Endothelial cell of umbilical vein (primary cell): ENCODE data around the gene TMEM209. TPM values are rescaled to one million over a fixed set of nuclear protein-coding genes. Genes with fewer than 3 reads are reported as not detected.

ENCODE experiments used
- BruUV-seq: library from RNA; stranded (reverse); fragments of 400-500 nt; replicated peaks from 2 replicates; lab custom pipeline; 2021; lab: Mats Ljungman, UMichigan
- CTCF ChIA-PET: fragments of 300-600, 350-600 bp; sonication (Branson Sonifier 250); formaldehyde crosslinking; loops from one replicate; lab custom pipeline; 2021; ENCODE audit warnings: antibody characterized with exemption, inconsistent platforms; lab: Charles Lee
- POLR2A ChIA-PET: fragments of 300-600, 350-600 bp; sonication (Branson Sonifier 250); formaldehyde crosslinking; loops from one replicate; lab custom pipeline; 2021; ENCODE audit warnings: antibody characterized with exemption, inconsistent platforms; lab: Charles Lee
- DNase-seq: peaks from one replicate; pipeline ENCODE4 v3.0.0-alpha.2; 2011; ENCODE audit warnings: low read depth, low spot score
- FAIRE-seq: peaks from 2 replicates; lab custom pipeline; 2011; peaks lifted over from hg19 to GRCh38; lab: Jason Lieb, UNC
- H2AFZ ChIP-seq: 2 replicates; pipeline ENCODE4 v1.6.0; 2012; ENCODE audit warnings: low read depth, low read length, control low read depth, inconsistent platforms
- H3K27ac ChIP-seq: 2 replicates; pipeline ENCODE4 v1.5.1; 2011; ENCODE audit warnings: low read depth, mild to moderate bottlenecking, control low read depth, low read length, moderate library complexity; ENCODE audit not compliant: insufficient read depth
- H3K27me3 ChIP-seq, 2 experiments: 2 replicates each; pipeline versions ENCODE4 v1.6.0 to v1.6.1; 2011; ENCODE audit warnings: low read length in 2 of 2, mixed read lengths in 1 of 2; ENCODE audit not compliant: control insufficient read depth in 2 of 2, insufficient read depth in 2 of 2
- H3K36me3 ChIP-seq, 2 experiments: 2 replicates in 1 of 2; 3 replicates in 1 of 2; pipeline ENCODE4 v1.5.1; 2011; ENCODE audit warnings: low read length in 2 of 2, mild to moderate bottlenecking in 1 of 2, moderate library complexity in 1 of 2; ENCODE audit not compliant: control insufficient read depth in 2 of 2, insufficient read depth in 2 of 2; ENCODE audit errors: extremely low read depth in 1 of 2
- H3K4me1 ChIP-seq: 3 replicates; pipeline ENCODE4 v1.5.1; 2011; ENCODE audit warnings: mild to moderate bottlenecking, low read length; ENCODE audit not compliant: control insufficient read depth, insufficient read depth; ENCODE audit errors: extremely low read depth
- H3K4me2 ChIP-seq: 2 replicates; pipeline ENCODE4 v1.6.1; 2011; ENCODE audit warnings: low read length, control low read depth, mixed read lengths; ENCODE audit not compliant: insufficient read depth
- H3K4me3 ChIP-seq, 3 experiments: fragments of 200-600 bp in 1 of 3; sonication (generic), shearing (Covaris generic) in 1 of 3; replicated peaks in 1 of 3; 2 replicates each; pipeline ENCODE4 v1.5.1; 2011 to 2016; ENCODE audit warnings: control low read depth in 3 of 3, low read length in 3 of 3, mild to moderate bottlenecking in 2 of 3, inconsistent platforms in 1 of 3, low read depth in 1 of 3, moderate library complexity in 1 of 3; ENCODE audit not compliant: insufficient read depth in 1 of 3
- H3K79me2 ChIP-seq: 2 replicates; pipeline ENCODE4 v1.6.0; 2012; ENCODE audit warnings: low read length, inconsistent platforms; ENCODE audit not compliant: control insufficient read depth, insufficient read depth
- H3K9ac ChIP-seq: replicated peaks from 2 replicates; pipeline ENCODE3; 2011; ENCODE audit warnings: low read length, control low read depth; ENCODE audit not compliant: insufficient read depth; ENCODE audit errors: extremely low read depth
- H3K9me1 ChIP-seq: replicated peaks from 3 replicates; pipeline ENCODE4 v1.6.0; 2011; ENCODE audit warnings: mild to moderate bottlenecking, low read length; ENCODE audit not compliant: control insufficient read depth, insufficient read depth; ENCODE audit errors: extremely low read depth
- H3K9me3 ChIP-seq: replicated peaks from 2 replicates; pipeline ENCODE4 v1.5.1; 2012; ENCODE audit warnings: low read length, inconsistent platforms; ENCODE audit not compliant: control insufficient read depth, insufficient read depth
- H4K20me1 ChIP-seq: replicated peaks from 2 replicates; pipeline ENCODE3; 2011; ENCODE audit warnings: mild to moderate bottlenecking, low read length; ENCODE audit not compliant: control insufficient read depth, insufficient read depth; ENCODE audit errors: extremely low read depth
- EZH2 ChIP-seq: IDR thresholded peaks from 2 replicates; pipeline ENCODE4 v1.6.1; 2012; ENCODE audit warnings: borderline replicate concordance, low read depth, mild to moderate bottlenecking, moderate library complexity, low read length, inconsistent platforms; ENCODE audit not compliant: severe bottlenecking
- FOS ChIP-seq: IDR thresholded peaks from 2 replicates; pipeline ENCODE4 v1.6.1; 2011; ENCODE audit warnings: mild to moderate bottlenecking, low read length, moderate library complexity, borderline replicate concordance; ENCODE audit not compliant: insufficient read depth
- GATA2 ChIP-seq: IDR thresholded peaks from 2 replicates; pipeline ENCODE4 v1.7.0; 2011; ENCODE audit warnings: low read depth, mild to moderate bottlenecking, moderate library complexity, mixed read lengths, low read length; ENCODE audit not compliant: insufficient read length, insufficient read depth
- JUN ChIP-seq: IDR thresholded peaks from 2 replicates; pipeline ENCODE4 v1.6.1; 2011; ENCODE audit warnings: borderline replicate concordance, low read depth; ENCODE audit not compliant: insufficient read length, insufficient read depth
- MYC ChIP-seq: IDR thresholded peaks from one replicate; pipeline ENCODE4 v1.6.1; 2011; ENCODE audit warnings: mild to moderate bottlenecking, low read depth, low read length
- POLR2A ChIP-seq: IDR thresholded peaks from 2 replicates; pipeline ENCODE4 v1.6.1; 2012; ENCODE audit warnings: low read depth, mild to moderate bottlenecking, control low read depth, low read length
- POLR2AphosphoS5 ChIP-seq: IDR thresholded peaks from 2 replicates; pipeline ENCODE4 v1.6.1; 2012; ENCODE audit warnings: low read depth, mild to moderate bottlenecking, control low read depth, low read length, moderate library complexity; ENCODE audit not compliant: insufficient read depth
- dilution Hi-C: fragments of 300-500 bp; cut with MboI; formaldehyde crosslinking; loops from one replicate; pipeline ENCODE4 v1.15.0; 2019; ENCODE audit warnings: low sequenced_read_pairs; ENCODE audit not compliant: extremely low pct_ligation_motif_present
- intact Hi-C: fragments of 100-400 bp; cut with micrococcal nuclease; formaldehyde crosslinking; loops from one replicate; pipeline ENCODE4 v1.10.0; 2022
- polyA plus RNA-seq, 4 experiments: library from polyadenylated mRNA; depleted of rRNA in 3 of 4; stranded (reverse) in 3 of 4; unstranded in 1 of 4; fragments of >200 nt; gene quantifications; 2 replicates each; pipeline versions ENCODE4 v1.2.1 to v1.2.3, GENCODE V29; 2011 to 2012; ENCODE audit warnings: missing spikeins in 1 of 4
- total RNA-seq: library from RNA; stranded (reverse); gene quantifications from 2 replicates; pipeline ENCODE4 v1.2.3, GENCODE V29; 2021
- TF ChIP-seq, protein P1 (sequence below): IDR thresholded peaks from 2 replicates; pipeline ENCODE4 v1.6.1; 2011; ENCODE audit not compliant: insufficient read depth, insufficient read length
- TF ChIP-seq, protein P2 (sequence below), 2 donors: IDR thresholded peaks; 1 replicate in 1 of 2; 2 replicates in 1 of 2; pipeline ENCODE4 v1.5.1; 2011; ENCODE audit warnings: low read length in 2 of 2, mild to moderate bottlenecking in 2 of 2, moderate library complexity in 2 of 2, control low read depth in 1 of 2, inconsistent platforms in 1 of 2, low read depth in 1 of 2; ENCODE audit not compliant: insufficient read depth in 1 of 2; ENCODE audit errors: extremely low read depth in 1 of 2

The TMEM209 gene
- total and polyA plus RNA-seq, 2 donors (not counting 3 experiments of a cell fraction or from before 2014, with no cell fraction given): 13.0 to 16.6 TPM

- Histone ChIP-seq H3K4me1 (peaks cover 10% of the 10 kb centered on the region), H2AFZ (no peak overlapping the region), H3K27me3 (no peaks in the 10 kb centered on the region), H3K9ac (no peak overlapping the region), H3K79me2 (no peaks in the 10 kb centered on the region), H3K4me2 (no peak overlapping the region), H3K9me3 (no peaks in the 10 kb centered on the region), H3K36me3 (no peaks in the 10 kb centered on the region), H3K27ac (no peak overlapping the region), H3K4me3 (no peak overlapping the region), H4K20me1 (no peaks in the 10 kb centered on the region), H3K9me1 (no peaks in the 10 kb centered on the region)
- no peak for TF ChIP-seq JUN
- TF ChIP-seq, protein P1, sequence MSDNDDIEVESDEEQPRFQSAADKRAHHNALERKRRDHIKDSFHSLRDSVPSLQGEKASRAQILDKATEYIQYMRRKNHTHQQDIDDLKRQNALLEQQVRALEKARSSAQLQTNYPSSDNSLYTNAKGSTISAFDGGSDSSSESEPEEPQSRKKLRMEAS: no peak
- TF ChIP-seq, protein P2, sequence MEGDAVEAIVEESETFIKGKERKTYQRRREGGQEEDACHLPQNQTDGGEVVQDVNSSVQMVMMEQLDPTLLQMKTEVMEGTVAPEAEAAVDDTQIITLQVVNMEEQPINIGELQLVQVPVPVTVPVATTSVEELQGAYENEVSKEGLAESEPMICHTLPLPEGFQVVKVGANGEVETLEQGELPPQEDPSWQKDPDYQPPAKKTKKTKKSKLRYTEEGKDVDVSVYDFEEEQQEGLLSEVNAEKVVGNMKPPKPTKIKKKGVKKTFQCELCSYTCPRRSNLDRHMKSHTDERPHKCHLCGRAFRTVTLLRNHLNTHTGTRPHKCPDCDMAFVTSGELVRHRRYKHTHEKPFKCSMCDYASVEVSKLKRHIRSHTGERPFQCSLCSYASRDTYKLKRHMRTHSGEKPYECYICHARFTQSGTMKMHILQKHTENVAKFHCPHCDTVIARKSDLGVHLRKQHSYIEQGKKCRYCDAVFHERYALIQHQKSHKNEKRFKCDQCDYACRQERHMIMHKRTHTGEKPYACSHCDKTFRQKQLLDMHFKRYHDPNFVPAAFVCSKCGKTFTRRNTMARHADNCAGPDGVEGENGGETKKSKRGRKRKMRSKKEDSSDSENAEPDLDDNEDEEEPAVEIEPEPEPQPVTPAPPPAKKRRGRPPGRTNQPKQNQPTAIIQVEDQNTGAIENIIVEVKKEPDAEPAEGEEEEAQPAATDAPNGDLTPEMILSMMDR (IDR thresholded peaks at IDR 0.05; ENCODE audit: extremely low read depth in 1 of 2, insufficient read depth in 1 of 2, low read depth in 1 of 2, low read length in 2 of 2): no peak
- TF ChIP-seq MYC: no peak
- no peak for TF ChIP-seq FOS
- TF ChIP-seq GATA2: no peak
- TF ChIP-seq EZH2: no peak
- TF ChIP-seq POLR2AphosphoS5: no peak
- no peak for TF ChIP-seq POLR2A
- CTCF ChIA-PET: no interaction called here
- no peak for FAIRE-seq
- no TSS peak for BruUV-seq
- no peak for DNase-seq
- dilution Hi-C loops (no loop called here), intact Hi-C loops (no loop called here)
- POLR2A ChIA-PET: no interaction called here
Measured at GRCh38 chr7:130189343-130189742, 15.9 kb downstream of the TMEM209 start.
